Activated B cell treated with CpG ODN at 0.5 μM for 24 hours (primary cell): Measurements from ENCODE around the gene MYO5A. TPM values are rescaled to one million over a fixed set of nuclear protein-coding genes. Genes with fewer than 3 reads are reported as not detected.

Source experiments
- ATAC-seq: fragments of 200-7000 bp; cut with Tn5 transposase; one replicate; pipeline ENCODE4 v1.10.0; 2021; ENCODE audit warnings: low read depth, mild to moderate bottlenecking, moderate library complexity
- CTCF ChIA-PET: fragments of 350-600 bp; sonication (Branson Sonifier 250); formaldehyde crosslinking; loops from one replicate; lab custom pipeline; 2021; ENCODE audit warnings: antibody characterized with exemption; lab: Charles Lee
- POLR2A ChIA-PET: fragments of 350-600 bp; sonication (Branson Sonifier 250); formaldehyde crosslinking; loops from one replicate; lab custom pipeline; 2021; ENCODE audit warnings: antibody characterized with exemption; lab: Charles Lee
- DNase-seq: peaks from one replicate; pipeline ENCODE4 v3.0.0; 2022
- H3K27ac Mint-ChIP-seq: one replicate; pipeline ENCODE4 v1.8.0; 2020; ENCODE audit warnings: mixed read lengths
- H3K27me3 Mint-ChIP-seq: one replicate; pipeline ENCODE4 v1.8.0; 2021; ENCODE audit warnings: mixed read lengths
- H3K36me3 Mint-ChIP-seq: one replicate; pipeline ENCODE4 v1.8.0; 2021; ENCODE audit warnings: low read depth, mixed read lengths
- H3K4me1 Mint-ChIP-seq: one replicate; pipeline ENCODE4 v1.8.0; 2021; ENCODE audit warnings: mixed read lengths
- H3K4me3 Mint-ChIP-seq: one replicate; pipeline ENCODE4 v1.8.0; 2020; ENCODE audit warnings: mild to moderate bottlenecking, mixed read lengths
- H3K9me3 Mint-ChIP-seq: one replicate; pipeline ENCODE4 v1.8.0; 2020; ENCODE audit warnings: mixed read lengths
- intact Hi-C: fragments of 100-400 bp; cut with micrococcal nuclease; formaldehyde crosslinking; loops from one replicate; pipeline ENCODE4 v1.15.1; 2024
- total RNA-seq: library from RNA; stranded (reverse); gene quantifications from 2 replicates; pipeline ENCODE4 v1.2.3, GENCODE V29; 2022
- TF ChIP-seq, protein P1 (sequence below): fragments of 200-600 bp; IDR thresholded peaks from one replicate; pipeline ENCODE4 v1.8.0; 2022; ENCODE audit warnings: antibody characterized with exemption, mild to moderate bottlenecking

Gene MYO5A
- total RNA-seq, 1 donor from 2014 or later = 49.1 TPM

DNA sequence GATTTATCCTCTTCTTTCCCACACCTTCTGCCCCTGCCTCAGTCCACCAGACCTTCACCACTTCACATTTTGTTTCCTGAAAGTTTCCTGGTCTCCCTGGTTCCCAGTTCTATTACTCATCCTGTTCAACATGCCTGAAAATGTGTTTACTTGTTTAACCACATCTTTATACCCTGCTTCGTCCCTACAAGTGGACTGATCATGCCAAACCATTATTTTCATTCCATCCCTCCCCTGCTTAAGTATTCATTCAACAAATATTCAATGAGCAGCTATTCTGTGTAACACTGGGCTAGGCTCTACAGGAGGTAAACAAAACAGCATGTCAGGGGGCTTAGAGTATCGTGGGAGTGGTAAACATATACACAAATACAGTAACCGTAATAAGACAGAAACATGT, 5.5 kb downstream of the MYO5A start:
- POLR2A ChIA-PET = interaction anchor here (0.6 to 1.2 kb wide), 2 partner anchors 12 to 45 kb away, joined by 3 to 4 read pairs; partner anchors contain the start of gene ARPP19
- CTCF ChIA-PET = interaction anchor here (1.4 kb wide), 1 partner anchor 8 kb away, joined by 3 read pairs; no protein-coding TSS in a partner anchor
- peaks cover 55% of the 10 kb centered on the region for H3K4me1 Mint-ChIP-seq
- H3K27ac Mint-ChIP-seq = no peak overlapping the region
- H3K4me3 Mint-ChIP-seq = no peak overlapping the region
- H3K36me3 Mint-ChIP-seq = peaks cover 12% of the 10 kb centered on the region
- ATAC-seq (no peak), DNase-seq (no peak)
- intact Hi-C loops = no loop called here
- H3K27me3 Mint-ChIP-seq = no peaks in the 10 kb centered on the region
- TF ChIP-seq, protein P1, sequence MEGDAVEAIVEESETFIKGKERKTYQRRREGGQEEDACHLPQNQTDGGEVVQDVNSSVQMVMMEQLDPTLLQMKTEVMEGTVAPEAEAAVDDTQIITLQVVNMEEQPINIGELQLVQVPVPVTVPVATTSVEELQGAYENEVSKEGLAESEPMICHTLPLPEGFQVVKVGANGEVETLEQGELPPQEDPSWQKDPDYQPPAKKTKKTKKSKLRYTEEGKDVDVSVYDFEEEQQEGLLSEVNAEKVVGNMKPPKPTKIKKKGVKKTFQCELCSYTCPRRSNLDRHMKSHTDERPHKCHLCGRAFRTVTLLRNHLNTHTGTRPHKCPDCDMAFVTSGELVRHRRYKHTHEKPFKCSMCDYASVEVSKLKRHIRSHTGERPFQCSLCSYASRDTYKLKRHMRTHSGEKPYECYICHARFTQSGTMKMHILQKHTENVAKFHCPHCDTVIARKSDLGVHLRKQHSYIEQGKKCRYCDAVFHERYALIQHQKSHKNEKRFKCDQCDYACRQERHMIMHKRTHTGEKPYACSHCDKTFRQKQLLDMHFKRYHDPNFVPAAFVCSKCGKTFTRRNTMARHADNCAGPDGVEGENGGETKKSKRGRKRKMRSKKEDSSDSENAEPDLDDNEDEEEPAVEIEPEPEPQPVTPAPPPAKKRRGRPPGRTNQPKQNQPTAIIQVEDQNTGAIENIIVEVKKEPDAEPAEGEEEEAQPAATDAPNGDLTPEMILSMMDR = no peak
- no peaks in the 10 kb centered on the region for H3K9me3 Mint-ChIP-seq

DNA sequence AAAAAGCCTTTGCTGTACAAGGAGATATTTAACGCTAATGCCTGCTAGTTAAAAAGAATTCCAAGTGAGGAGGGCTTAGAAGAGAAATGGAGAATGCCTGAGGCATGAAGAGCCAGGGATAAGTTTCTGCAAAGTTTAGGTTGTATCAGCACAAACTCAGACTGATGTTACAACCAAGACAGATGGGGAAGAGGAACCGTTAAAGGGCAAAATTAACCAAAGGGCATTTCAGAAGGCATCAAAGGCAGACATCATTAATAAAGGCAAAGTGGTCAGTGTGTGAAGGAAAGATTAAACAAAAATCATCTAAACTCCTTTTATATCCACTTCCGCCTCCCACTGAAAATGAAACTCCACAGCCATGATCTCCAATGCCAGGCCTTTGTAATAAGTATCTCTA, 7.0 kb downstream of the MYO5A start:
- no peak for ATAC-seq
- TF ChIP-seq, protein P1 = no peak
- Mint-ChIP-seq H3K4me1 (peaks cover 43% of the 10 kb centered on the region), H3K36me3 (peaks cover 10% of the 10 kb centered on the region), H3K27ac (no peak overlapping the region), H3K4me3 (no peak overlapping the region), H3K9me3 (no peaks in the 10 kb centered on the region), H3K27me3 (no peaks in the 10 kb centered on the region)
- no peak for DNase-seq
- POLR2A ChIA-PET = interaction anchor here (0.7 kb wide), 1 partner anchor 54 kb away, joined by 6 read pairs; no protein-coding TSS in a partner anchor
- CTCF ChIA-PET = no interaction called here
- intact Hi-C loops = no loop called here

DNA sequence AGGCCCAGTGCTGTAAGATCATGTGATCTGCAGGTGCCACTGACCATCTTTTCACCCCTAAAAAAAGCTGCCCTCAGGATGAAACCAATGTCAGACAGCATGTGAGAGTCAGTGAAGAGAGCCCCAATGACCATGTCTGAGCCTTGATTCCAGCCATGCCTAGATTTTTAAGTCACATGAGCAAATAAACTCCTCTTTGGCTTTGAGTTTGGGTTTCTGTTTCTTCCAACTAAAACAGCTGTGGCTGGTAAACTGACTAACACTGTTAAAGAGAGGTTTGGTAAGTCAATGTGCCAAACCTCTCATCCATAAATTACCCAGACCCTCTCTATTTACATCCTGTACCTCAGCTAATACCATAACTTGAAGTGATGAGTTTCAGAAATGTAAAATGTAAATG, 8.3 kb downstream of the MYO5A start:
- ChIA-PET CTCF (no interaction called here), POLR2A (no interaction called here)
- Mint-ChIP-seq H3K27me3 (no peaks in the 10 kb centered on the region), H3K4me1 (peaks cover 42% of the 10 kb centered on the region), H3K36me3 (peaks cover 10% of the 10 kb centered on the region), H3K4me3 (no peak overlapping the region), H3K9me3 (no peaks in the 10 kb centered on the region), H3K27ac (no peak overlapping the region)
- intact Hi-C loops = no loop called here
- TF ChIP-seq, protein P1 = no peak
- no peak for ATAC-seq
- DNase-seq = no peak

DNA sequence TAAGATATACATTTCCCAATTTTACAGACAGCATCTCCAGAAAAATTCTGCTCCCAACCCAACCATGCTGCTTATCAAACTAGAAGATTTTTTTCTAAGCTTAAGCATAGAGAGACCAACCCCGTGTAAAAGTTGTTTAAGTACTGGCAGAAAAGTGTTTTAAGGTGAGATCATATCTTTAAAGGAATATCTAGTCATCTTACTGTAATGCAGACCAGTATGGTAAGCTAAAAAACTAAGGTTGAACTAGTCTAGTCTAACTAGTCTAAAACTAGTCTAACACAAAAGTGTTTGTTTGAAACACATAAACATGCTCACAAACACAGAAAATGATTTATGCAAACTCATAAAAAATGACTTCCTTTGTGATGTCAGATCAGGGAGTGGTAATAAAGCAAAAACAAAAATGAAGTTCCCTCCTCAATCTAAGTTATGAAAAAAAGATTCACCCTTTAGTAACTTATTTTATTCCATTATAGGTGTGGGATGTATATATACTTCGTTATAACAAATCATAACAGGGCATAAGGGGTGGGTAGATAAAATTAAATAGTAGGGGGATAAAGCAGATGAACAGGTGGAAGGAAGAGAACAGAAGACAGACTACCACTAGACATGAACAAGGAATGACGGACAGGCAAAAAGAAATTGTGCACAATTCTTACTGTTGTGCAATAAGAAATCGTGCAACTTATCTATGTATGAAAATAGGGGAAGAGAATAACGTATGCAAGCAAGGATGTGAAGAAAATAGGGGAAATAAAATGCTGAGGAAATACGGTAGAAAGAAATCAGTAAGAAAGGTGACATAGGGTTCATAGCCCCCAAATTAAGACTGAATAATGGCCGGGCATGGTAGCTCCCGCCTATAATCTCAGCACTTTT, 10.0 kb downstream of the MYO5A start:
- ChIA-PET POLR2A (interaction anchor here (0.9 kb wide), 1 partner anchor 32 kb away, joined by 3 read pairs; no protein-coding TSS in a partner anchor), CTCF (no interaction called here)
- no peaks in the 10 kb centered on the region for H3K27me3 Mint-ChIP-seq
- intact Hi-C loops = loop anchor here (1.0 kb wide), 1 partner anchor 10 kb away; the partner anchor contains the start of gene MYO5A
- ATAC-seq (no peak), DNase-seq (no peak)
- H3K4me3 Mint-ChIP-seq = no peak overlapping the region
- TF ChIP-seq, protein P1 = no peak
- H3K9me3 Mint-ChIP-seq = no peaks in the 10 kb centered on the region
- H3K27ac Mint-ChIP-seq = no peak overlapping the region
- H3K4me1 Mint-ChIP-seq = peaks cover 42% of the 10 kb centered on the region
- H3K36me3 Mint-ChIP-seq = peaks cover 10% of the 10 kb centered on the region

DNA sequence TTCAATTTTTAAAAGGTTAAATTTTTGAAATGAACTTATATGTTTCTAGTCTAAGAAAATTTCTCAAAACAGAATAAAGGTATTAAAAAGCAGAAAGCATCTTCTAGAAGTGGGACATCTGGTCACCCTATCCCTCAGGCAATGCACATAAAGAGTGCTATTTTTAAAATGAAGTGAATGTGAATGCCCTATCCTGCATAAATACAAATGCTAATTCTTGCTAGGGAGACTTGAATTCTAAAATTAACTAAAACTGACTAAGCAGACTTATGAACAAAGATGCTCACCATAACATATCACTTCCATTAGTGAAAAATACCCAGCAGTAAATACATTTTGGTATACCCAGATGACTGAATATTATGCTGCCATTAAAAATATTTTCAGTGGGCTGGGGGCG, 11.7 kb downstream of the MYO5A start:
- ATAC-seq (no peak), DNase-seq (no peak)
- intact Hi-C loops = no loop called here
- H3K9me3 Mint-ChIP-seq = no peaks in the 10 kb centered on the region
- no peaks in the 10 kb centered on the region for H3K27me3 Mint-ChIP-seq
- TF ChIP-seq, protein P1 = no peak
- H3K4me3 Mint-ChIP-seq = no peak overlapping the region
- POLR2A ChIA-PET = no interaction called here
- peaks cover 30% of the 10 kb centered on the region for H3K4me1 Mint-ChIP-seq
- CTCF ChIA-PET = no interaction called here
- H3K27ac Mint-ChIP-seq = no peak overlapping the region
- peaks cover 2% of the 10 kb centered on the region for H3K36me3 Mint-ChIP-seq
